GM19043 (cell line): ENCODE results near the gene TOMM22.

Experiments used
- ATAC-seq: cut with Tn5 transposase; IDR thresholded peaks from one replicate; pipeline ENCODE4 v1.9.1; 2021; ENCODE audit warnings: low read depth; ENCODE audit not compliant: unreplicated experiment

The TOMM22 gene

DNA sequence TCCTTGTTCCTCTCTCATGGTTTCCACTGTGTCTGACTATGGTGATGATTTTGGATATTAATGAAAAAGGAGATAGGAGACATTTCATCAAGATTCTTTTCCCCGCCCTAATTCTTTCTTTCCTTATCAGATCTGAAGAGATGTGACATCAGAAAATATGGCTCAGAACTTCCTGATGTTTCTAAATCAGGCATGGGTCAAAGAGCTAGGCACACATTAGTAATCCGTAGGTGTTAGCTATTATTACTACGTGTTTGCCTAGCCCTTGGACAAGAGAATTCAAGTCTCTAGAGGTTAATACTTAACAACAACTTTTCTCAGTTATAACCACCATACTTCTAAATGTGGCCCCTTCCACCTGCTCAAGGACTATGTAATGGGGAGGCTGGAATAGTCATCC, 13.2 kb downstream of the TOMM22 start:
- no peak for ATAC-seq

DNA sequence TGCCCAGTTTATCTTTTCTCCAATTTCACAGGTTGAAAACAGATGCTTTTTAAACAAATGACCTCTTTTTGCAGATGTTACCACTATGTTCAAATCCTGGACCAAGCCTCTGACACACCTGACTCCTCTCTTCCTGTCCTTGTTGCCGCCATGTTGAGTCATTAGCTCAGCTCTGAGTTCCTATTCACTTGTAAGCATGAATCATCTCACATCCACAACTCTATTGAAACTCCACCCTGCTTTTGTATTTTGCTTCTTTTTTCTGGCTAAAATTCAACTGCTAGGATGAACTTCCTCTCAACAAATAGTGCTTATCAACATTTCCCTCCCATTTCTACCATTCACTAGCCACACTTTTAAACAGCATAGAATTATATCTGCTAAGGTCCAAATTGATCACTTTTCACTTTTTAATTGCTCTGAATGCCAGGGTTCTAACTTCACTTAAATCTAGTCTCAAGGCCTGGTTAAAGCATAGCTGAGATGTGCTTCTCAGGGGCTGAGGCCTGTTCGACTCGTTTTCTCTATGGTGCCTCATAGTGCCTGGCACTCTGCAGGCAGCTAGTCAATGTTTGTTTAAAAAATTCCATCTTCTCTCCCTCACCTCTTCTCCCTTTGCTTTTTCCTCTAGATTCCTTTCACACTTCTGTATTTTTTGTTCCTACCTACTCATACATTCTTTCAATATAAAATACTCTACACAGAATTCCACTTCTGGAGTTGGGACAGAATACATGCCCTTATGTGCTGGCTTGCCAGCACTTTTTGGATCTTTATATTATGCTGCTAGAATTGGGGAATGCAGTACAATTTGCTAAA, 15.1 kb downstream of the TOMM22 start:
- ATAC-seq: no peak

DNA sequence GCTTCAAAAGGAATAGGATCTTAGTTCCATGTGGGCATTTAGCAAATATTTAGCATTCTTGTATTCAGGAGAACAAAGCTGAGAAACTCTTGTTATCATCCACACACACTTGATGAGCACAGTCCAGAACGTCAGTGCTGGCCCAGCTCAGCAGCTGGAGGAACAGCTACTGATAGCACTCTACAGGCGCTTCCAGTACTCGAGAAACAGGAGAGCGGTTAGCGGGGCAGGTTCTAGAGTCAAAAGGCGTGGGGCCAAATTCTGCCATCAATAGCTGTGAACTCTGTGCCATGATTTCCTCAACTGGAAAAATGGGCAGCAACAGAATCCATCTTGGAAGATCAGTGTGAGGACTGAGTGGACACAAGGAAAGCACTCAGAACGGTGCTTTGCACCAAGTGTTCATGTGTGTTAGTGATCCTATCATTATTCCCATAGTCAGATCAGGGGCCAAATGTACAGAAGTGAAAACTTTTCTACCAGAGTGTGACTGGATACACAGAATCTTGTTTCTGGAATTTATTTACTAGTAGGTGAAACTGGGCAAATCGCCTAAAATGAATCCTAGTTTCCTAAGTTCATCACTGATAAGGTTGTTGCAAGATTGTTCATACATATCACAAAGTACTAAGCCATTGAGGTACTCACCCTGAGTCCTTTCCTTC, 15.8 kb downstream of the TOMM22 start:
- no peak for ATAC-seq

DNA sequence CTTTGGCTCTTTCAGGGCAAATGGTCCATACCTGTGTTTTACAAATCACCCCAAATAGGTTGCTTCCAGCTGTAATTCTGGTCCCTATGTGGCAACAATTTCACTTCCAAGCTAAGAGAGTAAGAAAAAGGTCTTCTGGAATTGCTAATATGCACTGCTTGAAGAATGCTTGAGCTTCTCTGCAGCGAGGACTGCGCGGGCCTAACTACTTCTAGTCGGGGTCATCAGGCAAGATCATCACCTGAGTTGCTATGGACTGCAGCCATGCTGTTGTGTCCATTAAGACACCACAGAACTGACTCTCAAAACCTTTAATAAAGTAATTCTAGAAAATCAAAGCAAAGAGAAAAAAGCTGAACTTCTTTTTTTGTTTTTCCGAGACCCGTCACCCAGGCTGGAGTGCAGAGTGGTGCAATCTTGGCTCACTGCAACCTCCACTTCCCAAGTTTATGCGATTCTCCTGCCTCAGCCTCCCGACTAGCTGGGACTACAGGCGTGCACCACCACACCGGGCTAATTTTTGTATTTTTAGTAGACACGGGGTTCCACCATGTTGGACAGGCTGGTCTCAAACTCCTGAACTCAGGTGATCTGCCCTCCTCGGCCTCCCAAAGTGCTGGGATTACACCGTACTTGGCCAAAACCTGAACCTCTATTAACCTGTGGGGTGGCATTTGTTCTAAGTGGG, 16.8 kb downstream of the TOMM22 start:
- no peak for ATAC-seq

DNA sequence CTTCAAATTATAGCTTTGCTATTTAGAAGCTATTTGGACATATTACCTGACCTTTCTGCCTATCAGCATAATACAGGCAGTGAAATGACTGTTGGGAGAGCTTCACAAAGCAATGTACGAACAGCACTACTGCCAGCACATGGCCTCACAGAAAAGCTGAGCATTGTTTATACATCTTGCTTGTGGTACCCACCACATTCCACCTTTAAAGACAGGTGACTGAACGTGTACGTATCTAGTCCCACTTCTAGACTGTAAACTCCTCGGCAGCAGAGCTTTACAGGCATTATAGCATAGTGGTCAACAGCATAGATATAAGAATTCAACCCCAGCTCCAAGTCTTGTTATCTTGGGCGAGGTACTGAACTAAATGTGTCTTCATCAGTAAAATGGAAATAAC, 17.4 kb downstream of the TOMM22 start:
- ATAC-seq: no peak

DNA sequence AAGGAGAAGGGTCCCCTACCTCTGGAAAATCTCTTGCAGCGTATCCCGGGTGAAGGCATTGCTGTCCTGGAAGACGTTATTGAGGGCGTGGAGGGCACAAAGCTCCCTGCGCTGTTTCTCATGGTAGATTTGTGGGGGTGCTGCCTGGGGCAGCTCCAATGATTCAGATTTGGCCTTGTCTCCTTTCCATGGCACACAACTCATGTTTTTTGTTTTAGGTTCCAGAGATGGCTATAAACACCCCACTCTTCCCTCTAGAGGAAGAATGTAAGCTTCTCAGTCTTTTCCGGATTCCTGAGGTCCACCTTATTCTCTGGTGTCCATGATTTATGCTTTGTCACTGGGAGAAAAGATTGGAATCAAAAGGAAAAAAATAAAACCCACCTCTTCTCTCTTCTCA, 18.0 kb downstream of the TOMM22 start:
- no peak for ATAC-seq

DNA sequence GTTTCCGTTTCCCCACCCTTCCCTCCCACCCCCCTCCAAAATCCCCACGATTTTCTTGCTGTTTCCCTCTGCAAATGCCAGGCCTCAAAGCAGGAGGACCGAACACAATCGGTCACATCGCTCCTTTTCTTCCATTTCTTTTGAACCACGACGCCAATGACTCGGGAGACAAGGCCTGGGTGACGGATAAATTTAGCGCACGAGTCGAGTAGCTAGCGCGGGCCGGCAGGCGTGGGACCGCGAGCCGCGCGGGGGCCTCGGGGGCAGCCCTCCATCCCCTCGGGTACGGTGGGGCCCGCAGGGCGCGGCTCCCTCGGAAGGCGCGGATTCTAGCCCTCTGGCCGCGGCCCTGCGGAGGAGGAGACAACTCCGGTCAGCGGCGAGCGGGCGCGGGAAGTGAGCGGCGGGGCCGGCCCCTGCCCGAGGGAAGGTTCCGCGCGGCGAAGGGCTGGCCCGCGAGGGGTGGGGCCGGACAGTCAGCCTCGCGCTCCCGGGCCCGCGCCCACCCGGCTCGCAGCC, 18.6 kb downstream of the TOMM22 start:
- no peak for ATAC-seq

DNA sequence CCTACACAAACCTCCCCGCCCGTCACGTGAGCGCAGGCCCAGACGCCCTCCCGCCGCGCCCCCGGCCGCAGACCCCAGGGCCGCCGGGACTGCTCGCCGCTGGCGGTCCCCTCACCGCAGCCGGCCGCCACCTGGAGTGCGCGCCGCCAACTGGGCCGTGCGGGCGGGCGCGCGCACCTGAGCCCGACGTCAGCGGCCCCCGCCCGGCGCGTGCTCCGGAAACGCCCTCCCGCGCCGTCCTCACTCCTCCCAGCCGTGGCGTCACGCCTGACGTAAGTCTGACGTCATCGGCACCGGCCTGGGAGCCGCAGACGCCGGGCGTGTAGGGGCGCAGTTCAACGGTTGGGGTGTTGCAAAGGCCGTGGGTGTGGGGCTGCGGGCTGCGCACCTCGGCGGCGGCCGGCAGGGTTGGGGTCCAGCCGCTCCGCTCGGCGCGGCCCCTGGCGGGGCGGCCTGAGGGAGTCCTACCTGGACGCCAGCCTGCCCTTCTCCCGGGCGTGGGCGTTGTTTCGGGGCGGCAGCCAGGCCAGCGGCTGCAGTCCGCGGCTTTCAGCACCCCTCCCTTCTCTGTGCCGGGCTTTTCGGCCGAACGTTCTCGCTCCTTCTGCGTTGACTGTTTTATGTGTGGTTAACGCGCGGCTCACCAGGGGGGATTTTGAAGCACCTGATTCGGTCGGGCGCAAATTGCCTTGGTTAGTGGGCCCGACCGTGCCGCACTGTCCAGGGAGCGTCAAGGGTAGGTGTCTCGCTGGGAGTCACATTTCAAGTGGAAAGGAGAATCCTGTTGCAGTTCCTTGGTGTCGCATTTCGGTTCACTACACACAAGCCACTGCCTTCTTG, 19.3 kb downstream of the TOMM22 start, which contains the start of gene JOSD1:
JOSD1 (minus strand) TSS at position 155 of the 840 bp plus-strand sequence. CDS start 956 bp downstream, outside the sequence.
- no peak for ATAC-seq

DNA sequence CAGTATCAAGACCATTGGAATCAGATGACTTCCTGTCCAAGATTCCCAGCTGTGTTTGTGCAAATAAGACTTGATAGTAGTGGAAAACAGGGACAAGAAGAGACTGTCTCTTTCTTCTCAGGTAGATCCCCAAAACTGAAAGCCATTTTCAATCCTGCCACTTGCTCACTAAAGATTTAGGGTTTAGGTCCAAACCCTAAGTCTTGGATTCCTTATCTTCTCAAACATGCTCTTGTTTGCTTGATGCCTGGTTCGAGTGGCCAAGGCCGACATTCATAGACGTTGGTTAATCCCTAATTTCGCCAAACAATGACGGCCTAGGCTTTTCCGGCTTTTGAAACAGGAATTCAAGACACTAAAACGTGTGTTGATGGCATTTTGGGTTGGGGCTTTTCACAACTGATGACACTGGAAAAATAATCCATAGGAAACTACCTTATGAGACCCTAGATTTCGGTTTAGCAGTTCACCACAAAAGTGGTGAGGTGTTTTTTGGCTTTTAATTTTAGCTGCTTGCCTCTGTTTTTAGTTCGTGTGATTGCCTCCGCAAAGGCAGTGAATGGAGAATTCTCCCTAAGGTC, 23.0 kb downstream of the TOMM22 start:
- ATAC-seq: no peak

DNA sequence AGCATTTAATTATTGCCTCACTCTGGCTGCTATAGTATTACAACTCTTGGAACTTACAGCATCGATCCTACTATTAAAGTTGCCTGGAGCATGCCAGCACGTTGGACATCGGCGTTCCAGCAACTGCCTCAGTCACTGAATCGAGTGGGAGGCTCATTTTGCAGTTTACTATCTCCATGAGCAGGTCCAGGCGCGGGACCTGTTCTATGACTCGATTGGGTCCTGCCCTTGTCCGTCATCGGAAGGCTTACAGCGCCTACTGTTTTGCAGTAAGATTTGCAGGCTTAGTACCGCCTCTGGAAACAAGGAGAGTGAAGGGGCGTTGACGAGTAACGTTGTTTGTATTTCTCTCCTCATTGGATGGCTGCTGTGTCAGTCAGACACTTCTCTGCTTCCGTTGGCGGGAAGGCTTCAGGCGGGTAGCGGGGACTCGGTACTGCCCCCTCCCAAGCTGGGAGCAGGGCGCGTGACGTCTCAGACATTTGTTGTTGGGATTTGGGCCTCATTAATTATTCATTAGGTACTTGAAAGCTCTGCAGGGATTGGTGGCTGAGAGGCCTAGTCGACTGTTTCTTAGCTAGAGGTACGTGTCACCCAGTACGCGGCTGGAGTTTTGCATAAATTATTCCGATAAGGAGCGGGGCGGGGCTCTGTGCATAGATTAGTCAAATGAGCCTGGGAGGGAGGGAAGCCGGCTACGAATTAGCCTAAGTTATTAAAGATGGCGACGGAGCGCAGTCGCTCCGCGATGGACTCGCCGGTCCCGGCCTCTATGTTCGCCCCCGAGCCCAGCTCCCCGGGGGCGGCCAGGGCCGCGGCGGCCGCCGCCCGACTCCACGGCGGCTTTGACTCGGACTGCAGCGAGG, 23.7 kb downstream of the TOMM22 start, which contains the start of gene GTPBP1:
GTPBP1 (plus strand) TSS at position 710 of the 866 bp plus-strand sequence; CDS start at position 722, 12 bp downstream.
- ATAC-seq: peak; percentile 75

DNA sequence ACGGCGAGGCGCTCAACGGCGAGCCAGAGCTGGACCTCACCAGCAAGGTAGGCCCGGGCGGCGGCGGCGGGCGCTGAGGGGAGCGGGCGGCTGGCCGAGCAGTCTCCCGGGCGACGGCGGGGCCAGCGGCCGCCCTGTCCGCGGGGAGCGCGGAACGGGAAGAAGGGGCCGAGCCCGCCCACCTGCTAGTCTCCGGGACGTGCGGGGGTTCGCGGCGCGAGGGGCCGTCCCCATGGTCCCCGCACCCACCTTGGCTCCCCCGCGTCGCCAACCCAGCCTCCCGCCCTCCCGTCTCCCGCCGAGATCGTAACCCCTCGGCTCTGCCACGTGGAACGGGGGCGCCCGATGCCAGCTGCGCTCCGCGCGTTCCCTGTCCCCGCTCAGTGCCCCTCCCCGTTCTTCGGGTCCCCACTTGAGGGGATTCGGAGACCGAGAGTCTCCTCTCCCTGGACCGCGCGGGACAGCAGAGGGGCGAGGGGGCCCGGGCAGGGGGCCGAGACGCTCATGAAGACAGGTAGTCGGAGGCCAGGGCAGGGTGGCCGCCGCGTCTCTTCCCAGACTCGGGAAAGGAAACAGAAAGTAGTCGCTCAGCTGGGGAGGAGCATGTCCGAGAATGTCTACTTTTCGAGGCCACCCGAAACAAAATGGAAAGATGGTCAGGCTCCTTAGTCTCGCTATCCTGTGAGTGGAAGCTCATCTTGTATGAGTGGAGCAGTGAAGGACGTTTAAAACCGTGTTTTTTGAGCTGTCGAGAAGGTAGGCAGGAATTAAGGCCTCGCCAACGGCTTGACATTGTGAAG, 24.5 kb downstream of the TOMM22 start:
- no peak for ATAC-seq

DNA sequence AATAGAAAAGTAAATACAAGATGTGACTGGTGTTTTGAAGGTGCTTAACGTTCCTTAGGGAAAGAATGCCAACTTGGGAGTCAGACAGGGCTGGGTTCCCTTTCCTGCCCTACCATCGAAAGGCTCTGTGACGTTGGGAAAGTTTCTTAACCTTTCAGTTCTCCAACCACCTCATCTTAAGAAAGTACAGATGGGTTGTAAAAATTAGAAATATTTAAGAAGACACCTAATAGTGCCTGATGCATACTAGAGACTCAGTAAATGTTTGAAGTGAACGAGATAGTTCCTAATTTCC, 25.1 kb downstream of the TOMM22 start:
- ATAC-seq: no peak

DNA sequence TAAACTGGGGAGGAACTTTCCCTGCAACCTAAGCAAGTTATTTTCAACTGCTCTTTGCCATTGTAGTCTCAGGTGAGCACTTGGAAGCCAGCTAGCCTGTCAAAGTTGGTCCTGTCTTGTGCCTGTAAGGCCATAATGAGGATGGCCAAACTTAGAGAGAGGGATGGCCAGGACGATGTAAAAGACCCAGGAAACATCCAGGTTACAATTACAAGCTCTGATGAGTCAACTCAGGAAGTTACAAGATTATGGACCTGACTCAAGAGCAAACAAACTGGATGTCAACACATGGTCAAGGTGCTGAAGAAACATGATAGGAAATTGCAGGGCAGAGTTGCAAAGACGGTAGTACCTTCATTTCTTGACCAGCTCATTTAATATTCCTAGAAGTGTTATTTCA, 25.6 kb downstream of the TOMM22 start:
- ATAC-seq: no peak

DNA sequence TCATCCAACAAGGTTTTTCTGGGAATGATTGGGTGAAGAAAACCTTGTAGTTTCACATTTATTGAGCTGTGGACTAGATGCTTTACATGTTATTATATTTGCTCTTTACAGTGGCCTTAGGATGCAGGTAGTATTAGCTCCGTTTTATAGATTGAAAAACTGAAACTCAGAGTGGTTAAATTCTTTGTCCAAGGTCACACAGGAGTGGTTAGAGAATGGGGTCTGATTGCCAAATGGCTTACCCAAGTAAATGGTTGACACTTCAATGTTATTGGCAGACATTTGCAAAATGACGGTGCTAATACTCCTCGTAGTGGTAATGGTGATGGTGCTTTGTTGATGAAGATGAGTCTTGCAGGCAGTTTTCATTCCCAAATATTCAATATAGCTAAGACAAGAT, 26.2 kb downstream of the TOMM22 start:
- ATAC-seq: no peak

DNA sequence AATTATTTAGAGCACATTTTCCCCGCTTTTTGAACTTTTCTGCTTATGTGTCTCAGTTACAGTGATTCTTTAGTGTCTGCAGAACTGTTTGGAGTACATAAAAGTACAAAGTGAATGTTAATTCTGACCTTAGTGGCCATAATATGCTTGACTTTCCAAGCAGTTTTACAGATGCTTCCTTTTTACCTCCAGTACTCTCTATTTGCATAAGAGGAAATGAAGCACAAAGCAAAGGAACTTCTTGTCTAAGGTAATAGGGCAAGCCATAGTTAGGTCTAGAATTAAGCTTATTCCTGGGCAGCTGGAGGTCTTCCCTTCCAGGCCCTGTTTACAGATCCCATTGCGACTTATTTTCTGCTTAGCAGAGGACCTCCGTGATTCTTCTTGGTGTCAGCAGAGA, 27.5 kb downstream of the TOMM22 start:
- no peak for ATAC-seq

DNA sequence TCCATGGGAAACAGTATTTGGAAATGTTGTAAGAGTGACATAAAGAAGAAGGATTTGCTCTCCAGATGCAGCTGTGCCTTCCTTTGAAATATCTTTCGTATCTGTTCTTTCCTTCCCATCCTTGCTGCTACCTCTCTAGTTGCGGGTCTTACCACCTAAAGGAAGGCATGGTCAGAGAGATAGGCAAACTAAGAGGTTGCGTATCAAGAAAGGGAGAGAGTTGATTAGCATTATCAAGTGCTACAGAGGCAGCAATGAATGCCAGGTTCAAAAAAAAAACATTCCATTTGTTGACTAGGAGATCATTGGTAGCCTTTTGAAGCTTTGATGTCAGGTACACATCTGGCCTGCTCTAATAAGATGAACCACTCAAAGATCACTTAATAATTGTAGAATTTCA, 28.6 kb downstream of the TOMM22 start:
- ATAC-seq: no peak

DNA sequence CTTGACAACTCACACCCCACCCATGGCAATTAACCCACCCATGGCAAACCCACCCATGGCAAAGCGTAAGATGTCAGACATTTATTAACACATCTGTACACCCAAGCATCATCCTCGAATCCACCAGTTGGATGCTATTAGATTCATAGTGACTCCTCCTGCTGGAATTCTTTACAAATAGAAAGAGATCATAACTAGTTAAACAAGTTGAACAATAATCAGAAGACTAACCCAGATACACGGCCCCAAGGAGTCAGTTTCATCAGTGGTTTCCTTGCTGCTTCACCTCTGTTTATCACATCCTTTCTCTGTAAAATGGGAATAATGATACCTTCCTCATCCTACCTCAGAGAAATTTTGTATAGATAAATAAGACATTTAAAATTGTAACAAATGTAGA, 29.1 kb downstream of the TOMM22 start:
- ATAC-seq: no peak

DNA sequence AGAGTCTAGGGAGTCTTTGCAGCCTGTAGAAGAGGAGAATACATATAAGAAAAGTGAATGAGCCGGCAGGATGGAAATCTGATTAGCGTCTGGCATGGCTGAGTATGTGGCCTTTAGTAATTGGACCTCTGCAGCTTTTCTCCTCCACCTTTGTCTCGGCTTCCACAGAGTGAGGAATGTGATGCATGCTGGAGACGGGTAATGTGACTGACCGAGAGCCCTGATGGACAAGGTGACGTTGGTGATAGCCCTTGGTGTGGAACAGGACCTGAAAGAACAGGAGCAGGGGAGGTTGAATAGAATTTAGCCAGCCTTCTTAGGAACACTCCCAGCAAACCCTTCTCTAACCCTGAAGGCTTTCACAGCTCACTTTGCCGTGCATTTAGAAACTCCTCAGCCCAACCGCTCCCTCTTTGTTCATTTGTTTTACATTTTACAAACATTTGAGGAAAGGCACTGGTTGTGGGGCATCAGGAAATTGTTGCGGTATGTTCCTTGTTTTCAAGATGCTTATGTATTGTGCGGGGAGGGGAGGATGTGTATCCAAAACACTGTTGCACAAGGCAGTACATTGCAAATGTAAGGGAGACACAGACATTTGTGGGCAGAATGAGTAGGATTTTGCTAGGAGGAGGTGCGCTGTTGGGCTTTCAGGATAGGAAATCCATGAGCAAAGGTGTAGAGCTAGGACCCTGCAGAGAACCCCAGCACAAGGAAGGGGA, 30.9 kb downstream of the TOMM22 start:
- ATAC-seq: no peak
